GM15510 (cell line): Measurements from ENCODE around the gene CHD8.

Experiments
- POLR2A ChIP-seq: IDR thresholded peaks from 3 replicates; pipeline ENCODE4 v1.6.1; 2011; ENCODE audit warnings: borderline replicate concordance; ENCODE audit not compliant: insufficient read length; ENCODE audit errors: extremely low read depth

The CHD8 gene

DNA sequence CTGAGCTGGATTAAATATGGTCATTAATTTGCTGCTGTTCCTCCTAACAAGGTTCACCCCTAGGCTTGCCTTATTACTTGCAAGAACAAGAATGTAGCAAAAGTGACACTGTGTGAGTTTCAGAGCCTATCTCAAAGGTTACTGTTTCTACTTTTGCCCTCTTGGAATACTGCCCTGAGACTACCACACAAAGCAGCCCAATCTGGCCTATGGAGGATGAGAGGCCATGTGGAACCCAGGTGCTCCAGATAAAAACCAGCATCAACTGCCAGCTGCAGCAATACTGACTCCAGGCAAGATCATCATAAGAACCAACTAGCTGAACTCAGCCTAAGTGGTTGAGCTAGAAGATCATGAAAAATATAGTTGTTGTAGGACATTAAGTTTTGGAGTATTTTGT is 49.7 kb downstream of the CHD8 start:
- no peak for TF ChIP-seq POLR2A

DNA sequence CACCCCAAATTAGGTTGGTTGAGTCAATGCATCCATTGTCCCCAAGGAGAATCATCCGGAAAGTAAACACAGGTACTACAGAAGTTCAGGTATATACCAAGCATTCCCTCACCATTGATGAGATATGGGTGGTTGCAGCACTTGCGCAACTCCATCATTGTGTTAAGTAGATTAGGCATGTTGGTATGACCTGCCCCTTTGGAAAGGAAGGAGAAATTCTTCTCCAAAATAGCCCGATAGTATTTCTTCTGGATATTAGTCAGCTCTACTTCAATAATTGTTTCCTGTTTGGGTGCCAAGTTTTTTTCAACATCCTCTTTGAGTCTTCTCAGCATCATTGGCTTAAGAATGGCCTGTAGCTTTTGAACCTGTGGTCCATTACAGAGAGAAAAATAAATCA is 50.8 kb downstream of the CHD8 start:
- TF ChIP-seq POLR2A, result no peak

GRCh38 chr14:21399311-21399870 is 56.5 kb downstream of the CHD8 start:
- no peak for TF ChIP-seq POLR2A

- no peak for TF ChIP-seq POLR2A
Observed at GRCh38 chr14:21398901-21399300, 57.0 kb downstream of the CHD8 start.

- TF ChIP-seq POLR2A, result no peak
Observed at GRCh38 chr14:21395450-21395849, 60.5 kb downstream of the CHD8 start.

- TF ChIP-seq POLR2A, result no peak
Observed at GRCh38 chr14:21385188-21385904, 70.6 kb downstream of the CHD8 start.

DNA sequence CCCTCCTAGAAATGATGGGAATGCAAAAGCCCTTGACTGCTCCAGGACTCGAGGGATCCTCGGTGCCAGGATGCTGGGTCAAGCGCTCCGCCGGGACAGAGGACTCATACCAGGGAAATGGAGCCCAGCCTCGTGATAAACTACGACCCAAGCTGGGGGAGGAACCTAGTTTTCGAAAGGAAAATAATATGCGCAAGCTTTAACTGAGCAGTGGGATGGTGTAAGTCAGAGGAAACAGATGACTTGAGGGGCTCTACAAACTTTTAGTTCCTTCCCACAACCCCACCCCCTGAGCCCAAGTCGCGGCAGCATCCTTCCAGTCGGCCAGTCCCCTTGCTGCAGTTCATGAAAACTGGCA is 71.5 kb downstream of the CHD8 start:
- no peak for TF ChIP-seq POLR2A

GRCh38 chr14:21383848-21384493 is 72.0 kb downstream of the CHD8 start, which contains the start of gene SUPT16H:
Gene SUPT16H, minus strand, starts transcription at chr14:21384019. Its CDS starts 92 bp downstream, at chr14:21383927.
- TF ChIP-seq POLR2A, result peak; percentile 66

GRCh38 chr14:21382886-21383847 is 72.8 kb downstream of the CHD8 start:
- TF ChIP-seq POLR2A, result no peak

DNA sequence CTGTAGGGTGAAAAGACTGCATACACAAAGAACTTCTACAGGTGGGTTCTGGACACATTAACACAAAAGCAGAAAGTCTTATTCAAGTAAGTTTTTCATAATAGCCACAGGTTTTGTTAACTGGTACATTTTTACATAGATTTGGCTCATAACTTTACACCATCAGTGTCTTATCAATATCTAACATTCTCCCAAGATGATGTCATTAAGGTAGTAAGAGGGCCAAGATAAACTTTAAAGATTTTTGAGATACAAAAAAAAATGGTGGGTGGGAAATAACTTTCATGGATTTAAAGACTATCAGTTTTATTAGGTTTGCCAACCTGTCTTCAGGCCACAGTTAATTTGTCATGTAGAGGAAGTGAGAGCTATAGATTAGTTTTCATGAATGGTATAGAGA is 73.8 kb downstream of the CHD8 start:
- TF ChIP-seq POLR2A, result no peak

- TF ChIP-seq POLR2A, result no peak
Observed at GRCh38 chr14:21379338-21379737, 76.6 kb downstream of the CHD8 start.

DNA sequence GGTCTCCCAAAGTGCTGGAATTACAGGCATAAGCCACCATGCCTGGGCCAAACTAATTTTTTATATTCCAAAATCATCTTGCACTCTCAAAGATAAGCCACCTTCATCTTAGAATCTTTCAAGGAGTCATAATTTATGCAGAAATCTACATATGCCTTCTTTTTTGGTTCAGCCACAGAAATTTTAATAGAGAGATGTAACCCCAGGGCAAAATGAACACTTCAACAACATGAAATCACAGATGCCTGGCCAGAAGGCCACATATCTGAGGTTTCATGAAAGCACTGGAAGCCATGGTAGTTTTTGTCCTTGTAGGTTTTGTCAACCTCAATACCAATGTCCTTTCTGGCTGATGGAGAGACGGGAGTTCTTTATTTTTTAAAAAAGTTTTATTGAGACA is 81.9 kb downstream of the CHD8 start:
- TF ChIP-seq POLR2A, result no peak

- TF ChIP-seq POLR2A, result no peak
Observed at GRCh38 chr14:21369949-21370679, 85.8 kb downstream of the CHD8 start.

DNA sequence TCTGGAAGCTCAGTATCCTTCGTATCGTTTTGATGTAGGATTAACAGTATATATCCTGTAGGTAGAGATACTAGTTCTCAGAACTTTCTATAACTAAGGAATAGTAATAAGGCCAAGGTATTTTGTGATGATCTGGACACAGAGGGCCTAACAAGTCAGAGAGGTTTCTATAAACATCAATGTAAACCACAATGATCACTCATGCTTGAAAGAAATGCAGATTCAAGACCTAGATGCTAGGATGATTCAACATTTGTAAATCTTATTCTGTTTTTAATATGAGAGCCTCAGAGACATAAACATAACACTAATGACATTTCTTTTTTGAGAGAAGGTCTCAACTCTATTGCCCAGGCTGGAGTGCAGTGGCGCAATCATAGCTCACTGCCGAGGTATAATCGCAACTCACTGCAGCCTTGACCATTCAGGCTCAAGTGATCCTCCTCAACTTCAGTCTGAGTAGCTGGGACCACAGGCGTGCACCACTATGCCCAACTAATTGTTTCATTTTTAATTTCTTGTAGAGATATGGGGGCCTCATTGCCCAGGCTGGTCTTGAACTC is 88.3 kb downstream of the CHD8 start:
- TF ChIP-seq POLR2A, result no peak
